GM18867 (cell line): ENCODE results near the gene ASRGL1.
"Not testable (repeated sequence)": the region's sequence is repeated elsewhere in the genome, so short reads cannot be mapped to it uniquely, and the experiment has no call there.

ENCODE experiments used
- ATAC-seq: cut with Tn5 transposase; IDR thresholded peaks from one replicate; pipeline ENCODE4 v1.9.1; 2021; ENCODE audit warnings: mild to moderate bottlenecking, moderate library complexity; ENCODE audit not compliant: unreplicated experiment

ASRGL1 gene

GRCh38 chr11:62337303-62338181, at the start of gene ASRGL1:
TSS of gene ASRGL1 (plus strand) at chr11:62337448. CDS start at chr11:62337978, 530 bp downstream.
- no peak for ATAC-seq

- no peak for ATAC-seq
Measured at GRCh38 chr11:62295504-62295903, 41.7 kb upstream of the ASRGL1 start.

GRCh38 chr11:62298975-62299374, 38.3 kb upstream of the ASRGL1 start, which contains the start of gene SCGB1D4:
TSS of gene SCGB1D4 (minus strand) at chr11:62299075. CDS start at chr11:62299010, 65 bp downstream.
- ATAC-seq: no peak

GRCh38 chr11:62306227-62306626, 31.0 kb upstream of the ASRGL1 start:
- ATAC-seq: no peak

- no peak for ATAC-seq
Measured at GRCh38 chr11:62307950-62308349, 29.3 kb upstream of the ASRGL1 start.

- no peak for ATAC-seq
Measured at GRCh38 chr11:62309991-62310390, 27.3 kb upstream of the ASRGL1 start.

GRCh38 chr11:62315431-62315830, 21.8 kb upstream of the ASRGL1 start:
- no peak for ATAC-seq

- ATAC-seq: no peak
Measured at GRCh38 chr11:62322524-62322923, 14.7 kb upstream of the ASRGL1 start.

- no peak for ATAC-seq
Measured at GRCh38 chr11:62324731-62325556, 12.3 kb upstream of the ASRGL1 start.

- not testable (repeated sequence) for ATAC-seq
Measured at GRCh38 chr11:62325781-62326180, 11.5 kb upstream of the ASRGL1 start.

- ATAC-seq: not testable (repeated sequence)
Measured at GRCh38 chr11:62326719-62327118, 10.5 kb upstream of the ASRGL1 start.

- not testable (repeated sequence) for ATAC-seq
Measured at GRCh38 chr11:62327541-62327940, 9.7 kb upstream of the ASRGL1 start.

GRCh38 chr11:62331264-62331663, 6.0 kb upstream of the ASRGL1 start:
- ATAC-seq: not testable (repeated sequence)

- ATAC-seq: no peak
Measured at GRCh38 chr11:62333768-62334167, 3.5 kb upstream of the ASRGL1 start.

GRCh38 chr11:62336949-62337302, 322 bp upstream of the ASRGL1 start:
- ATAC-seq: not testable (repeated sequence)

GRCh38 chr11:62338218-62338617, 970 bp downstream of the ASRGL1 start:
- ATAC-seq: no peak

GRCh38 chr11:62340269-62340901, 3.1 kb downstream of the ASRGL1 start:
- no peak for ATAC-seq

- ATAC-seq: no peak
Measured at GRCh38 chr11:62341588-62341987, 4.3 kb downstream of the ASRGL1 start.

GRCh38 chr11:62343646-62344190, 6.5 kb downstream of the ASRGL1 start:
- not testable (repeated sequence) for ATAC-seq

- ATAC-seq: no peak
Measured at GRCh38 chr11:62344210-62344609, 7.0 kb downstream of the ASRGL1 start.

- ATAC-seq: no peak
Measured at GRCh38 chr11:62345861-62346260, 8.6 kb downstream of the ASRGL1 start.
